ENCODE results near the gene GFOD2. TPM values are rescaled to one million over a fixed set of nuclear protein-coding genes. Genes with fewer than 3 reads are reported as not detected.

The GFOD2 gene
- total and polyA plus RNA-seq, 2 of the 8 experiments (the other 6 are each of a cell fraction or from before 2014, with no cell fraction given) = 21.4 to 33.2 TPM

DNA sequence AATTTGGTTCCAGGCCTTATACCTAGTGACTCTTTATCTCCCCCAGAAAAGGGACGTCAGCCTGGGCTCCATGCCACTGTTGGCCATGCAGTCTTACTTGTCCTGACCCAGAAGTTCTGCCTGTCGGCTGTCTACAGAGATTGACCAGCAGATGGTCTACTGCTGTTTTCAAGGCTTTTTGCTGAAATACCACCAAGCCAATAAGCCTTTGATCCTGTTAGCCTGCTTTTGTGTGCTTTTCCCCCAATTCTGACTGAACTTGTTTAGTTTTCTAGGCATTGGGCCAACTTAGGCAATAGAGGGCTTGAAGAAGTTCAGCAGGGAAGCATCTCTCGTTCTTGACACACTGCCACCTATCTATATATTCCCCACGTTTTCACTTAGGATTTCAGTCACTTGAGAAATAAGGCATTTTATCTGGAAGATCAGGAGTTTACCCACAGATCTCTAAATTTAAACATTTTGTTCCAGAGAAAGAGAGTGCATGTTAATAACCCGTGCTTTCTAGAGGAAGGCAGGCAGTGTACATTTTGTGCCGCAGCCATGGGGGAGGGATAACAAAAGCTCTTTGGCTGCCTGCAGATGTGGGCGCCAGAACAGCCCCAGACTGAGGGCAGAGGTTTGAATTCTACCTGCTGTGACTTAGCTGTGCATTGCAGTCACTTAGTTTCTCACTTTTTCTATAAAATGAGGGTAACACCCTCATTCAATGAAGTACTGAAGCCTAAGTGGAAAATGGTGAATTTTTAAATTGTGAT, 86.5 kb downstream of the GFOD2 start:
- Histone ChIP-seq H3K9me3 (ENCODE audit: insufficient read depth in 2 of 2, low read depth in 1 of 2, low read length in 1 of 2) (no peaks in the 10 kb centered on the region), H3K14ac (ENCODE audit: insufficient read length) (no peak overlapping the region), H3K27ac (ENCODE audit: low read depth, low read length) (no peak overlapping the region), H4K91ac (replicated peaks; ENCODE audit: insufficient read length, low read length) (no peak overlapping the region), H3K79me1 (ENCODE audit: low read depth, low read length) (no peaks in the 10 kb centered on the region), H3K4ac (replicated peaks; ENCODE audit: insufficient read length, low read depth, low read length) (no peak overlapping the region), H3K23me2 (ENCODE audit: low read depth, low read length) (no peaks in the 10 kb centered on the region), H4K20me1 (replicated peaks in 1 of 2; ENCODE audit: control insufficient read depth in 1 of 2, insufficient read depth in 2 of 2, low read length in 2 of 2) (peaks cover 0 to 5% of the 10 kb centered on the region in 2 experiments), H3K79me2 (ENCODE audit: control insufficient read depth in 1 of 2, insufficient read depth in 2 of 2, low read length in 2 of 2) (no peaks in the 10 kb centered on the region), H3K36me3 (ENCODE audit: control insufficient read depth in 2 of 4, insufficient read depth in 4 of 4, low read length in 3 of 4) (peaks cover 14 to 63% (median 49%) of the 10 kb centered on the region in 4 experiments), H2BK20ac (ENCODE audit: low read length) (no peak overlapping the region), H2BK12ac (ENCODE audit: low read depth, low read length) (no peak overlapping the region), H3K4me1 (replicated peaks in 1 of 4; ENCODE audit: control insufficient read depth in 3 of 4, insufficient read depth in 4 of 4, low read length in 3 of 4) (no peaks in the 10 kb centered on the region), H3K23ac (ENCODE audit: insufficient read length) (no peak overlapping the region), H2AFZ (ENCODE audit: low read length) (no peak overlapping the region), H2BK5ac (ENCODE audit: low read depth, low read length) (no peak overlapping the region), H4K8ac (ENCODE audit: extremely low read depth, insufficient read depth, low read length) (no peak overlapping the region), H3K9ac (replicated peaks in 1 of 4; ENCODE audit: extremely low read depth in 1 of 4, low read depth in 3 of 4, low read length in 3 of 4) (no peak overlapping the region), H3K27me3 (replicated peaks in 1 of 4; ENCODE audit: control insufficient read depth in 3 of 4, extremely low read depth in 1 of 4, insufficient read depth in 3 of 4, low read length in 3 of 4) (no peaks in the 10 kb centered on the region), H4K5ac (ENCODE audit: insufficient read length, low read depth, low read length) (no peak overlapping the region), H3K4me3 (ENCODE audit: extremely low read depth in 1 of 4, insufficient read depth in 2 of 4, low read depth in 3 of 4, low read length in 4 of 4) (no peak overlapping the region), H2BK120ac (replicated peaks; ENCODE audit: low read depth, low read length) (no peak overlapping the region), H2BK15ac (ENCODE audit: low read length) (no peak overlapping the region), H2AK5ac (ENCODE audit: low read depth, low read length) (no peak overlapping the region), H3K18ac (ENCODE audit: extremely low read depth, low read length) (no peak overlapping the region), H3K56ac (replicated peaks; ENCODE audit: insufficient read length, low read depth, low read length) (no peak overlapping the region), H3K4me2 (ENCODE audit: insufficient read depth in 1 of 2, low read depth in 2 of 2, low read length in 2 of 2) (no peak overlapping the region)
- no peak for TF ChIP-seq RAD21 (IDR thresholded peaks at IDR 0.05 in 1 of 2, conservative IDR thresholded peaks at IDR 0.05 in 1 of 2; ENCODE audit: low read depth in 2 of 2, low read length in 2 of 2)
- DNase-seq (ENCODE audit: low read depth in 1 of 2, low spot score in 2 of 2) = no peak
- no peak for FAIRE-seq
- 90% methylated on average over 7 of the region's 7 CpGs; no CpG with 5 or more reads in 1 of the 2 experiments for WGBS, 2 experiments (ENCODE audit: extremely low coverage in 1 of 2, insufficient coverage in 1 of 2, insufficient read length in 1 of 2, insufficient replicate concordance in 2 of 2, low coverage in 1 of 2, low lambda C conversion rate in 2 of 2, missing lambda C conversion rate in 1 of 2)
- ChIA-PET CTCF (ENCODE audit: partially characterized antibody) (interaction anchor here (0.9 to 4.6 kb wide), 10 partner anchors 11 to 179 kb away, joined by 3 to 33 read pairs (median 4); partner anchors contain the start of genes CARMIL2 and CTCF), POLR2A (ENCODE audit: partially characterized antibody) (interaction anchor here (1.3 kb wide), 1 partner anchor 20 kb away, joined by 3 read pairs; no protein-coding TSS in a partner anchor)

All from H1 (cell line).